Liver (tissue), 9 donors: ENCODE results near the gene DNTT. TPM values are rescaled to one million over a fixed set of nuclear protein-coding genes. Genes with fewer than 3 reads are reported as not detected.

ENCODE experiments used
- DNase-seq: peaks from one replicate; pipeline ENCODE4 v3.0.0-alpha.2; 2017; ENCODE audit warnings: low spot score
- H3K27ac ChIP-seq, 2 donors: one replicate each; pipeline ENCODE4 v1.7.0; 2013; ENCODE audit warnings: inconsistent platforms in 2 of 2, low read length in 2 of 2, control low read depth in 1 of 2, low read depth in 1 of 2, mild to moderate bottlenecking in 1 of 2
- H3K27me3 ChIP-seq, 4 donors: one replicate each; pipeline versions ENCODE4 v1.6.1 to v1.7.0; 2013; ENCODE audit warnings: low read length in 3 of 4, inconsistent platforms in 1 of 4, mild to moderate bottlenecking in 1 of 4, moderate library complexity in 1 of 4; ENCODE audit not compliant: control insufficient read depth in 4 of 4, insufficient read depth in 4 of 4
- H3K36me3 ChIP-seq, 4 donors: one replicate each; pipeline versions ENCODE4 v1.6.1 to v1.7.0; 2013; ENCODE audit warnings: low read length in 3 of 4, mild to moderate bottlenecking in 3 of 4, low read depth in 1 of 4, moderate library complexity in 1 of 4; ENCODE audit not compliant: control insufficient read depth in 4 of 4, insufficient read depth in 3 of 4
- H3K4me1 ChIP-seq, 4 donors: one replicate each; pipeline versions ENCODE4 v1.6.1 to v1.7.0; 2013; ENCODE audit warnings: low read length in 3 of 4, mild to moderate bottlenecking in 3 of 4, moderate library complexity in 1 of 4; ENCODE audit not compliant: control insufficient read depth in 4 of 4, insufficient read depth in 4 of 4
- H3K4me3 ChIP-seq, 3 donors: one replicate each; pipeline versions ENCODE4 v1.6.1 to v1.7.0; 2013; ENCODE audit warnings: low read length in 3 of 3, control low read depth in 1 of 3, low read depth in 1 of 3, mild to moderate bottlenecking in 1 of 3
- H3K9ac ChIP-seq, 2 donors: one replicate each; pipeline ENCODE4 v1.7.0; 2013; ENCODE audit warnings: low read length in 2 of 2, mild to moderate bottlenecking in 2 of 2, moderate library complexity in 2 of 2, control low read depth in 1 of 2, low read depth in 1 of 2
- H3K9me3 ChIP-seq, 4 donors: one replicate each; pipeline versions ENCODE4 v1.6.1 to v1.7.0; 2013; ENCODE audit warnings: low read length in 3 of 4; ENCODE audit not compliant: control insufficient read depth in 4 of 4
- EGR1 ChIP-seq, 2 donors: IDR thresholded peaks; 2 replicates each; pipeline ENCODE4 v1.6.1; 2016 to 2018; ENCODE audit warnings: antibody characterized with exemption in 2 of 2, low read depth in 2 of 2
- FOXA1 ChIP-seq: IDR thresholded peaks from 2 replicates; pipeline ENCODE4 v1.6.1; 2016; ENCODE audit warnings: antibody characterized with exemption
- FOXA2 ChIP-seq: IDR thresholded peaks from 2 replicates; pipeline ENCODE4 v1.6.1; 2016; ENCODE audit warnings: antibody characterized with exemption
- HNF4A ChIP-seq, 2 donors: conservative IDR thresholded peaks; 2 replicates each; pipeline ENCODE4 v1.6.1; 2016; ENCODE audit warnings: antibody characterized with exemption in 2 of 2, mild to moderate bottlenecking in 2 of 2
- HNF4G ChIP-seq: IDR thresholded peaks from 2 replicates; pipeline ENCODE4 v1.6.1; 2016; ENCODE audit warnings: antibody characterized with exemption
- JUND ChIP-seq, 2 donors: IDR thresholded peaks; 2 replicates each; pipeline ENCODE4 v1.6.1; 2016; ENCODE audit warnings: antibody characterized with exemption in 2 of 2
- NR2F2 ChIP-seq: IDR thresholded peaks from 2 replicates; pipeline ENCODE4 v1.6.1; 2016; ENCODE audit warnings: antibody characterized with exemption
- RAD21 ChIP-seq, 2 donors: IDR thresholded peaks; 2 replicates each; pipeline ENCODE4 v1.6.1; 2016; ENCODE audit warnings: antibody characterized with exemption in 2 of 2, mild to moderate bottlenecking in 2 of 2
- RXRA ChIP-seq, 2 donors: IDR thresholded peaks; 2 replicates each; pipeline ENCODE4 v1.6.1; 2017 to 2018; ENCODE audit warnings: antibody characterized with exemption in 2 of 2, mild to moderate bottlenecking in 1 of 2
- YY1 ChIP-seq: IDR thresholded peaks from 2 replicates; pipeline ENCODE4 v1.6.1; 2016; ENCODE audit warnings: antibody characterized with exemption, mild to moderate bottlenecking
- WGBS: extraction: QIAGEN DNeasy Blood & Tissue Kit; methylation state at CpG from one replicate; pipeline ENCODE4 v1.1.7; 2013; 5-methylcytosine and 5-hydroxymethylcytosine counted together
- polyA plus RNA-seq, 2 donors: library from polyadenylated mRNA; stranded (reverse) in 1 of 2; unstranded in 1 of 2; fragments of 200-250 nt in 1 of 2; fragments of >200 nt in 1 of 2; fragmentation: Nextera tagmentation in 1 of 2; extraction: Ambion mirVana in 1 of 2; gene quantifications; one replicate each; pipeline versions ENCODE4 v1.2.1 to v1.2.3, GENCODE V29; 2013 to 2015
- total RNA-seq, 2 donors: library from RNA; depleted of rRNA; stranded (reverse); fragments of >200 nt; gene quantifications; one replicate each; pipeline ENCODE4 v1.2.3, GENCODE V29; 2014
- TF ChIP-seq, protein P1 (sequence below): IDR thresholded peaks from 2 replicates; pipeline ENCODE4 v1.6.1; 2016; ENCODE audit warnings: antibody characterized with exemption, mild to moderate bottlenecking
- TF ChIP-seq, protein P2 (sequence below): fragments of 150-350 bp; IDR thresholded peaks from 2 replicates; pipeline ENCODE4 v1.5.1; 2017; ENCODE audit warnings: improper control_type of control experiment, low read depth, low read length; ENCODE audit not compliant: missing input control
- TF ChIP-seq, protein P3 (sequence below): IDR thresholded peaks from 2 replicates; pipeline ENCODE4 v1.6.1; 2016; ENCODE audit warnings: antibody characterized with exemption
- TF ChIP-seq, protein P4 (sequence below): IDR thresholded peaks from 2 replicates; pipeline ENCODE4 v1.6.1; 2016; ENCODE audit warnings: antibody characterized with exemption
- TF ChIP-seq, protein P5 (sequence below): IDR thresholded peaks from 2 replicates; pipeline ENCODE4 v1.6.1; 2016; ENCODE audit warnings: antibody characterized with exemption
- donor health status: healthy.
- donor health status: healthy.
- donor health status: healthy.
- donor health status: healthy.
- donor health status: healthy.

DNTT gene
- total and polyA plus RNA-seq, 4 donors, result 0.70 TPM; not detected in 3

DNA sequence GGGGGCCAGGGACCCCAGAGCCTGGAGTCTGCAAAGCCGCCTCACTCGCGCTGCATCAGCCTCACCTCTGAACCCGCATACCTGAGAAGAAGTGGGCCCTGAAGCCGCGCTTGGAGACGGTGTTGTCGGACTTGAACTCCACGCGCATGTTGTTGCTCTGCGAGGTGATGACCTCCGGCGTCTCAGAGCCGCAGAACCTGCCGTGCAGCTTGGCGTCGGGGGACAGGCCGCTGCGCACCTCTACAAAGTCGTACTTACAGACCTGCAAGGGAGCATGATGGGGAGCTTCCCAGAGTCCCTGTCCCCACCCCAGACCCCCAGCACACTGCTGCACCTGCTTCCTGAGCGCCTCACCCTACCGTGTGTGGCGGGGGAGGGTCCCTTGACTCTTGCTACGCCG lies 80.3 kb downstream of the DNTT start:
- no peak overlapping the region for H3K27ac ChIP-seq
- H3K27me3 ChIP-seq, result peaks cover 0 to 2% (median 0%) of the 10 kb centered on the region in 4 donors
- peaks cover 0 to 1% (median 0%) of the 10 kb centered on the region in 4 donors for H3K4me1 ChIP-seq
- H3K9ac ChIP-seq, result no peak overlapping the region
- TF ChIP-seq, protein P1, sequence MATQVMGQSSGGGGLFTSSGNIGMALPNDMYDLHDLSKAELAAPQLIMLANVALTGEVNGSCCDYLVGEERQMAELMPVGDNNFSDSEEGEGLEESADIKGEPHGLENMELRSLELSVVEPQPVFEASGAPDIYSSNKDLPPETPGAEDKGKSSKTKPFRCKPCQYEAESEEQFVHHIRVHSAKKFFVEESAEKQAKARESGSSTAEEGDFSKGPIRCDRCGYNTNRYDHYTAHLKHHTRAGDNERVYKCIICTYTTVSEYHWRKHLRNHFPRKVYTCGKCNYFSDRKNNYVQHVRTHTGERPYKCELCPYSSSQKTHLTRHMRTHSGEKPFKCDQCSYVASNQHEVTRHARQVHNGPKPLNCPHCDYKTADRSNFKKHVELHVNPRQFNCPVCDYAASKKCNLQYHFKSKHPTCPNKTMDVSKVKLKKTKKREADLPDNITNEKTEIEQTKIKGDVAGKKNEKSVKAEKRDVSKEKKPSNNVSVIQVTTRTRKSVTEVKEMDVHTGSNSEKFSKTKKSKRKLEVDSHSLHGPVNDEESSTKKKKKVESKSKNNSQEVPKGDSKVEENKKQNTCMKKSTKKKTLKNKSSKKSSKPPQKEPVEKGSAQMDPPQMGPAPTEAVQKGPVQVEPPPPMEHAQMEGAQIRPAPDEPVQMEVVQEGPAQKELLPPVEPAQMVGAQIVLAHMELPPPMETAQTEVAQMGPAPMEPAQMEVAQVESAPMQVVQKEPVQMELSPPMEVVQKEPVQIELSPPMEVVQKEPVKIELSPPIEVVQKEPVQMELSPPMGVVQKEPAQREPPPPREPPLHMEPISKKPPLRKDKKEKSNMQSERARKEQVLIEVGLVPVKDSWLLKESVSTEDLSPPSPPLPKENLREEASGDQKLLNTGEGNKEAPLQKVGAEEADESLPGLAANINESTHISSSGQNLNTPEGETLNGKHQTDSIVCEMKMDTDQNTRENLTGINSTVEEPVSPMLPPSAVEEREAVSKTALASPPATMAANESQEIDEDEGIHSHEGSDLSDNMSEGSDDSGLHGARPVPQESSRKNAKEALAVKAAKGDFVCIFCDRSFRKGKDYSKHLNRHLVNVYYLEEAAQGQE, result no peak
- TF ChIP-seq, protein P2, sequence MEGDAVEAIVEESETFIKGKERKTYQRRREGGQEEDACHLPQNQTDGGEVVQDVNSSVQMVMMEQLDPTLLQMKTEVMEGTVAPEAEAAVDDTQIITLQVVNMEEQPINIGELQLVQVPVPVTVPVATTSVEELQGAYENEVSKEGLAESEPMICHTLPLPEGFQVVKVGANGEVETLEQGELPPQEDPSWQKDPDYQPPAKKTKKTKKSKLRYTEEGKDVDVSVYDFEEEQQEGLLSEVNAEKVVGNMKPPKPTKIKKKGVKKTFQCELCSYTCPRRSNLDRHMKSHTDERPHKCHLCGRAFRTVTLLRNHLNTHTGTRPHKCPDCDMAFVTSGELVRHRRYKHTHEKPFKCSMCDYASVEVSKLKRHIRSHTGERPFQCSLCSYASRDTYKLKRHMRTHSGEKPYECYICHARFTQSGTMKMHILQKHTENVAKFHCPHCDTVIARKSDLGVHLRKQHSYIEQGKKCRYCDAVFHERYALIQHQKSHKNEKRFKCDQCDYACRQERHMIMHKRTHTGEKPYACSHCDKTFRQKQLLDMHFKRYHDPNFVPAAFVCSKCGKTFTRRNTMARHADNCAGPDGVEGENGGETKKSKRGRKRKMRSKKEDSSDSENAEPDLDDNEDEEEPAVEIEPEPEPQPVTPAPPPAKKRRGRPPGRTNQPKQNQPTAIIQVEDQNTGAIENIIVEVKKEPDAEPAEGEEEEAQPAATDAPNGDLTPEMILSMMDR, result no peak
- TF ChIP-seq RAD21 (IDR thresholded peaks at IDR 0.05) (no peak), HNF4G (no peak), FOXA1 (no peak), YY1 (no peak), HNF4A (conservative IDR thresholded peaks at IDR 0.05) (no peak), JUND (IDR thresholded peaks at IDR 0.05) (no peak), EGR1 (IDR thresholded peaks at IDR 0.05; ENCODE audit: low read depth in 2 of 2) (no peak)
- TF ChIP-seq, protein P3, sequence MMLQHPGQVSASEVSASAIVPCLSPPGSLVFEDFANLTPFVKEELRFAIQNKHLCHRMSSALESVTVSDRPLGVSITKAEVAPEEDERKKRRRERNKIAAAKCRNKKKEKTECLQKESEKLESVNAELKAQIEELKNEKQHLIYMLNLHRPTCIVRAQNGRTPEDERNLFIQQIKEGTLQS, result no peak
- TF ChIP-seq, protein P4, sequence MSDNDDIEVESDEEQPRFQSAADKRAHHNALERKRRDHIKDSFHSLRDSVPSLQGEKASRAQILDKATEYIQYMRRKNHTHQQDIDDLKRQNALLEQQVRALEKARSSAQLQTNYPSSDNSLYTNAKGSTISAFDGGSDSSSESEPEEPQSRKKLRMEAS, result no peak
- TF ChIP-seq, protein P5, sequence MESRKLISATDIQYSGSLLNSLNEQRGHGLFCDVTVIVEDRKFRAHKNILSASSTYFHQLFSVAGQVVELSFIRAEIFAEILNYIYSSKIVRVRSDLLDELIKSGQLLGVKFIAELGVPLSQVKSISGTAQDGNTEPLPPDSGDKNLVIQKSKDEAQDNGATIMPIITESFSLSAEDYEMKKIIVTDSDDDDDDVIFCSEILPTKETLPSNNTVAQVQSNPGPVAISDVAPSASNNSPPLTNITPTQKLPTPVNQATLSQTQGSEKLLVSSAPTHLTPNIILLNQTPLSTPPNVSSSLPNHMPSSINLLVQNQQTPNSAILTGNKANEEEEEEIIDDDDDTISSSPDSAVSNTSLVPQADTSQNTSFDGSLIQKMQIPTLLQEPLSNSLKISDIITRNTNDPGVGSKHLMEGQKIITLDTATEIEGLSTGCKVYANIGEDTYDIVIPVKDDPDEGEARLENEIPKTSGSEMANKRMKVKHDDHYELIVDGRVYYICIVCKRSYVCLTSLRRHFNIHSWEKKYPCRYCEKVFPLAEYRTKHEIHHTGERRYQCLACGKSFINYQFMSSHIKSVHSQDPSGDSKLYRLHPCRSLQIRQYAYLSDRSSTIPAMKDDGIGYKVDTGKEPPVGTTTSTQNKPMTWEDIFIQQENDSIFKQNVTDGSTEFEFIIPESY, result no peak
- no peaks in the 10 kb centered on the region for H3K9me3 ChIP-seq
- H3K36me3 ChIP-seq, result no peaks in the 10 kb centered on the region
- H3K4me3 ChIP-seq, result no peak overlapping the region
- 75% methylated on average over 25 of the region's 25 CpGs for WGBS
- DNase-seq, result no peak

DNA sequence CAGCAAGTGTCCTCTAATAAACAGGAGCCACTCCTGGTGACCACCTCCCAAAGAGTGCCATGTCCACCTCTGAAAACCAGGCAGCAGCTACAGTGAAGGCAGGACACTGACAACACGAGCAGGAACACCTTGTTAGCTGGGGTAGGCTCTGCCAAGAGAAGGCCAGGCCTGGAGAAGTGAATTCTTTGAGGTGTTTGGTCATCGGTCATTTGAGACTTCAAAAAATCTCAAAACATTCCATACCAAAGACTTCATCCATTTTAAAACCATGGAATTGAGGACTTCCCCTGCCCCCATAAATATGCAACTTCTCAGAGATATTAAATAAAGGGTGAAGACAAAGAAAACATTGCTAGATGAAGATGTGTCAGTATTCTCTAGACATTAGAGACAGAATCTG lies 82.9 kb downstream of the DNTT start:
- H3K9me3 ChIP-seq, result no peaks in the 10 kb centered on the region
- DNase-seq, result no peak
- peaks cover 2 to 17% (median 11%) of the 10 kb centered on the region in 4 donors for H3K4me1 ChIP-seq
- no peak overlapping the region for H3K9ac ChIP-seq
- WGBS, result 91% methylated on average over 2 of the region's 2 CpGs
- H3K36me3 ChIP-seq, result no peaks in the 10 kb centered on the region
- H3K27ac ChIP-seq, result no peak overlapping the region
- peaks cover 0 to 4% (median 0%) of the 10 kb centered on the region in 4 donors for H3K27me3 ChIP-seq
- H3K4me3 ChIP-seq, result no peak overlapping the region
- TF ChIP-seq, protein P1, result no peak
- TF ChIP-seq FOXA2 (no peak), RXRA (IDR thresholded peaks at IDR 0.05) (no peak), RAD21 (IDR thresholded peaks at IDR 0.05) (no peak), JUND (IDR thresholded peaks at IDR 0.05) (no peak), NR2F2 (no peak), YY1 (no peak)
- TF ChIP-seq, protein P5, result no peak
- TF ChIP-seq, protein P3, result no peak
